OCI-LY7 (cell line): ENCODE results near the gene COMMD1.

Source experiments
- EZH2phosphoT487 ChIP-seq: fragments of 200-600 bp; sonication (generic); IDR thresholded peaks from 2 replicates; pipeline ENCODE4 v1.6.1; 2018; ENCODE audit warnings: low read depth, borderline replicate concordance, mild to moderate bottlenecking, mixed run types, antibody characterized with exemption, low read length, moderate library complexity, mixed read lengths
- TF ChIP-seq, protein P1 (sequence below): fragments of 200-600 bp; sonication (generic); conservative IDR thresholded peaks from 2 replicates; pipeline ENCODE4 v1.5.1; 2014; ENCODE audit warnings: mild to moderate bottlenecking, antibody characterized with exemption, low read length, moderate library complexity, mixed read lengths

GRCh38 chr2:62014102-62014501, 108.6 kb downstream of the COMMD1 start:
- TF ChIP-seq, protein P1, sequence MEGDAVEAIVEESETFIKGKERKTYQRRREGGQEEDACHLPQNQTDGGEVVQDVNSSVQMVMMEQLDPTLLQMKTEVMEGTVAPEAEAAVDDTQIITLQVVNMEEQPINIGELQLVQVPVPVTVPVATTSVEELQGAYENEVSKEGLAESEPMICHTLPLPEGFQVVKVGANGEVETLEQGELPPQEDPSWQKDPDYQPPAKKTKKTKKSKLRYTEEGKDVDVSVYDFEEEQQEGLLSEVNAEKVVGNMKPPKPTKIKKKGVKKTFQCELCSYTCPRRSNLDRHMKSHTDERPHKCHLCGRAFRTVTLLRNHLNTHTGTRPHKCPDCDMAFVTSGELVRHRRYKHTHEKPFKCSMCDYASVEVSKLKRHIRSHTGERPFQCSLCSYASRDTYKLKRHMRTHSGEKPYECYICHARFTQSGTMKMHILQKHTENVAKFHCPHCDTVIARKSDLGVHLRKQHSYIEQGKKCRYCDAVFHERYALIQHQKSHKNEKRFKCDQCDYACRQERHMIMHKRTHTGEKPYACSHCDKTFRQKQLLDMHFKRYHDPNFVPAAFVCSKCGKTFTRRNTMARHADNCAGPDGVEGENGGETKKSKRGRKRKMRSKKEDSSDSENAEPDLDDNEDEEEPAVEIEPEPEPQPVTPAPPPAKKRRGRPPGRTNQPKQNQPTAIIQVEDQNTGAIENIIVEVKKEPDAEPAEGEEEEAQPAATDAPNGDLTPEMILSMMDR: no peak
- TF ChIP-seq EZH2phosphoT487: no peak
